Liver (tissue), 9 donors: ENCODE data around the gene RYR3. TPM values are rescaled to one million over a fixed set of nuclear protein-coding genes. Genes with fewer than 3 reads are reported as not detected.

Source experiments
- DNase-seq: peaks from one replicate; pipeline ENCODE4 v3.0.0-alpha.2; 2017; ENCODE audit warnings: low spot score
- H3K27ac ChIP-seq, 2 donors: one replicate each; pipeline ENCODE4 v1.7.0; 2013; ENCODE audit warnings: inconsistent platforms in 2 of 2, low read length in 2 of 2, control low read depth in 1 of 2, low read depth in 1 of 2, mild to moderate bottlenecking in 1 of 2
- H3K27me3 ChIP-seq, 4 donors: one replicate each; pipeline versions ENCODE4 v1.6.1 to v1.7.0; 2013; ENCODE audit warnings: low read length in 3 of 4, inconsistent platforms in 1 of 4, mild to moderate bottlenecking in 1 of 4, moderate library complexity in 1 of 4; ENCODE audit not compliant: control insufficient read depth in 4 of 4, insufficient read depth in 4 of 4
- H3K36me3 ChIP-seq, 4 donors: one replicate each; pipeline versions ENCODE4 v1.6.1 to v1.7.0; 2013; ENCODE audit warnings: low read length in 3 of 4, mild to moderate bottlenecking in 3 of 4, low read depth in 1 of 4, moderate library complexity in 1 of 4; ENCODE audit not compliant: control insufficient read depth in 4 of 4, insufficient read depth in 3 of 4
- H3K4me1 ChIP-seq, 4 donors: one replicate each; pipeline versions ENCODE4 v1.6.1 to v1.7.0; 2013; ENCODE audit warnings: low read length in 3 of 4, mild to moderate bottlenecking in 3 of 4, moderate library complexity in 1 of 4; ENCODE audit not compliant: control insufficient read depth in 4 of 4, insufficient read depth in 4 of 4
- H3K4me3 ChIP-seq, 3 donors: one replicate each; pipeline versions ENCODE4 v1.6.1 to v1.7.0; 2013; ENCODE audit warnings: low read length in 3 of 3, control low read depth in 1 of 3, low read depth in 1 of 3, mild to moderate bottlenecking in 1 of 3
- H3K9ac ChIP-seq, 2 donors: one replicate each; pipeline ENCODE4 v1.7.0; 2013; ENCODE audit warnings: low read length in 2 of 2, mild to moderate bottlenecking in 2 of 2, moderate library complexity in 2 of 2, control low read depth in 1 of 2, low read depth in 1 of 2
- H3K9me3 ChIP-seq, 4 donors: one replicate each; pipeline versions ENCODE4 v1.6.1 to v1.7.0; 2013; ENCODE audit warnings: low read length in 3 of 4; ENCODE audit not compliant: control insufficient read depth in 4 of 4
- CTCF ChIP-seq: fragments of 150-350 bp; IDR thresholded peaks from 2 replicates; pipeline ENCODE4 v1.5.1; 2017; ENCODE audit warnings: improper control_type of control experiment, low read depth, low read length; ENCODE audit not compliant: missing input control
- FOXA1 ChIP-seq: IDR thresholded peaks from 2 replicates; pipeline ENCODE4 v1.6.1; 2016; ENCODE audit warnings: antibody characterized with exemption
- HNF4A ChIP-seq, 2 donors: conservative IDR thresholded peaks; 2 replicates each; pipeline ENCODE4 v1.6.1; 2016; ENCODE audit warnings: antibody characterized with exemption in 2 of 2, mild to moderate bottlenecking in 2 of 2
- JUND ChIP-seq, 2 donors: IDR thresholded peaks; 2 replicates each; pipeline ENCODE4 v1.6.1; 2016; ENCODE audit warnings: antibody characterized with exemption in 2 of 2
- RAD21 ChIP-seq, 2 donors: IDR thresholded peaks; 2 replicates each; pipeline ENCODE4 v1.6.1; 2016; ENCODE audit warnings: antibody characterized with exemption in 2 of 2, mild to moderate bottlenecking in 2 of 2
- REST ChIP-seq: IDR thresholded peaks from 2 replicates; pipeline ENCODE4 v1.6.1; 2016; ENCODE audit warnings: antibody characterized with exemption, mild to moderate bottlenecking
- RXRA ChIP-seq, 2 donors: IDR thresholded peaks; 2 replicates each; pipeline ENCODE4 v1.6.1; 2017 to 2018; ENCODE audit warnings: antibody characterized with exemption in 2 of 2, mild to moderate bottlenecking in 1 of 2
- SP1 ChIP-seq: IDR thresholded peaks from 2 replicates; pipeline ENCODE4 v1.6.1; 2018; ENCODE audit warnings: antibody characterized with exemption, mild to moderate bottlenecking
- TAF1 ChIP-seq: conservative IDR thresholded peaks from 2 replicates; pipeline ENCODE4 v1.6.1; 2016; ENCODE audit warnings: antibody characterized with exemption, mild to moderate bottlenecking
- ZBTB33 ChIP-seq: IDR thresholded peaks from 2 replicates; pipeline ENCODE4 v1.6.1; 2016; ENCODE audit warnings: antibody characterized with exemption
- WGBS: extraction: QIAGEN DNeasy Blood & Tissue Kit; methylation state at CpG from one replicate; pipeline ENCODE4 v1.1.7; 2013; 5-methylcytosine and 5-hydroxymethylcytosine counted together
- polyA plus RNA-seq, 2 donors: library from polyadenylated mRNA; stranded (reverse) in 1 of 2; unstranded in 1 of 2; fragments of 200-250 nt in 1 of 2; fragments of >200 nt in 1 of 2; fragmentation: Nextera tagmentation in 1 of 2; extraction: Ambion mirVana in 1 of 2; gene quantifications; one replicate each; pipeline versions ENCODE4 v1.2.1 to v1.2.3, GENCODE V29; 2013 to 2015
- total RNA-seq, 2 donors: library from RNA; depleted of rRNA; stranded (reverse); fragments of >200 nt; gene quantifications; one replicate each; pipeline ENCODE4 v1.2.3, GENCODE V29; 2014
- TF ChIP-seq, protein P1 (sequence below): IDR thresholded peaks from 2 replicates; pipeline ENCODE4 v1.6.1; 2016; ENCODE audit warnings: antibody characterized with exemption
- donor health status: healthy.
- donor health status: healthy.
- donor health status: healthy.
- donor health status: healthy.
- donor health status: healthy.

Gene RYR3
- total and polyA plus RNA-seq, 4 donors: 0.01 to 1.1 (median 0.22) TPM

GRCh38 chr15:33395321-33395720, 84.6 kb downstream of the RYR3 start (continued):
- no peak for TF ChIP-seq REST

GRCh38 chr15:33395846-33396245, 85.1 kb downstream of the RYR3 start:
- DNase-seq: no peak
- no peaks in the 10 kb centered on the region for H3K36me3 ChIP-seq
- H3K4me3 ChIP-seq: no peak overlapping the region
- H3K9ac ChIP-seq: no peak overlapping the region
- H3K9me3 ChIP-seq: no peaks in the 10 kb centered on the region
- 86% methylated on average over 7 of the region's 7 CpGs for WGBS
- H3K4me1 ChIP-seq: no peaks in the 10 kb centered on the region
- TF ChIP-seq RXRA (IDR thresholded peaks at IDR 0.05) (no peak), SP1 (no peak), FOXA1 (no peak), HNF4A (conservative IDR thresholded peaks at IDR 0.05) (no peak), REST (no peak), ZBTB33 (no peak), RAD21 (IDR thresholded peaks at IDR 0.05) (no peak), CTCF (no peak), JUND (IDR thresholded peaks at IDR 0.05) (no peak), TAF1 (no peak)
- TF ChIP-seq, protein P1, sequence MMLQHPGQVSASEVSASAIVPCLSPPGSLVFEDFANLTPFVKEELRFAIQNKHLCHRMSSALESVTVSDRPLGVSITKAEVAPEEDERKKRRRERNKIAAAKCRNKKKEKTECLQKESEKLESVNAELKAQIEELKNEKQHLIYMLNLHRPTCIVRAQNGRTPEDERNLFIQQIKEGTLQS: no peak
- no peak overlapping the region for H3K27ac ChIP-seq
- H3K27me3 ChIP-seq: peaks cover 0 to 13% (median 0%) of the 10 kb centered on the region in 4 donors
